BLaER1 (cell line): ENCODE data around the gene COPS8.

Experiments used
- H3K27ac ChIP-seq: shearing (Covaris generic); formaldehyde crosslinking; 2 replicates; pipeline ENCODE4 v1.8.1; 2022
- H3K27me3 ChIP-seq: shearing (Covaris generic); formaldehyde crosslinking; 2 replicates; pipeline ENCODE4 v1.8.1; 2022
- H3K36me3 ChIP-seq: shearing (Covaris generic); formaldehyde crosslinking; 2 replicates; pipeline ENCODE4 v1.8.1; 2022
- H3K4me1 ChIP-seq: shearing (Covaris generic); formaldehyde crosslinking; 2 replicates; pipeline ENCODE4 v1.8.1; 2022
- H3K4me2 ChIP-seq: shearing (Covaris generic); formaldehyde crosslinking; 2 replicates; pipeline ENCODE4 v1.8.1; 2022
- H3K4me3 ChIP-seq: shearing (Covaris generic); formaldehyde crosslinking; 2 replicates; pipeline ENCODE4 v1.8.1; 2022
- H3K9ac ChIP-seq: shearing (Covaris generic); formaldehyde crosslinking; 2 replicates; pipeline ENCODE4 v1.8.1; 2022
- H3K9me3 ChIP-seq: shearing (Covaris generic); formaldehyde crosslinking; 2 replicates; pipeline ENCODE4 v1.8.1; 2022
- H4K20me1 ChIP-seq: shearing (Covaris generic); formaldehyde crosslinking; 2 replicates; pipeline ENCODE4 v1.8.1; 2022
- Cebpa-rat ChIP-seq: shearing (Covaris generic); IDR thresholded peaks from 2 replicates; pipeline ENCODE4 v1.8.1; 2022

COPS8 gene

GRCh38 chr2:237081596-237081995 lies 4.1 kb upstream of the COPS8 start:
- Histone ChIP-seq H3K27me3 (no peaks in the 10 kb centered on the region), H3K9ac (no peak overlapping the region), H3K9me3 (no peaks in the 10 kb centered on the region), H3K27ac (no peak overlapping the region), H3K36me3 (no peaks in the 10 kb centered on the region), H3K4me3 (no peak overlapping the region), H3K4me1 (peaks cover 14% of the 10 kb centered on the region), H3K4me2 (no peak overlapping the region), H4K20me1 (peaks cover 8% of the 10 kb centered on the region; the same call in 1 of the 2 replicates)
- no peak for TF ChIP-seq Cebpa-rat

GRCh38 chr2:237083026-237083425 lies 2.7 kb upstream of the COPS8 start:
- TF ChIP-seq Cebpa-rat = no peak
- peaks cover 25% of the 10 kb centered on the region for H3K4me1 ChIP-seq
- no peaks in the 10 kb centered on the region for H3K9me3 ChIP-seq
- H3K4me3 ChIP-seq = no peak overlapping the region
- peaks cover 13% of the 10 kb centered on the region; the same call in 1 of the 2 replicates for H4K20me1 ChIP-seq
- H3K4me2 ChIP-seq = no peak overlapping the region
- H3K36me3 ChIP-seq = peaks cover 5% of the 10 kb centered on the region; the same call in 1 of the 2 replicates
- no peak overlapping the region for H3K27ac ChIP-seq
- no peak overlapping the region for H3K9ac ChIP-seq
- no peaks in the 10 kb centered on the region for H3K27me3 ChIP-seq

- peak overlapping the region; percentile 87 for H3K4me3 ChIP-seq
- H3K9ac ChIP-seq = no peak overlapping the region
- no peak overlapping the region for H3K27ac ChIP-seq
Measured at GRCh38 chr2:237084444-237084843, 1.2 kb upstream of the COPS8 start.

GRCh38 chr2:237090906-237091305 lies 5.2 kb downstream of the COPS8 start:
- Histone ChIP-seq H3K27ac (no peak overlapping the region), H3K4me2 (no peak overlapping the region), H3K27me3 (no peaks in the 10 kb centered on the region), H4K20me1 (peaks cover 65% of the 10 kb centered on the region), H3K4me1 (peaks cover 35% of the 10 kb centered on the region), H3K9me3 (no peaks in the 10 kb centered on the region), H3K4me3 (no peak overlapping the region), H3K9ac (no peak overlapping the region), H3K36me3 (peaks cover 53% of the 10 kb centered on the region)
- no peak for TF ChIP-seq Cebpa-rat

More at GRCh38 chr2:237084444-237084843, 1.2 kb upstream of the COPS8 start:
- peaks cover 14% of the 10 kb centered on the region; the same call in 1 of the 2 replicates for H4K20me1 ChIP-seq
- no peaks in the 10 kb centered on the region for H3K9me3 ChIP-seq
- H3K4me2 ChIP-seq = peak overlapping the region; percentile 80
- H3K27me3 ChIP-seq = no peaks in the 10 kb centered on the region
- H3K4me1 ChIP-seq = peaks cover 25% of the 10 kb centered on the region
- peaks cover 9% of the 10 kb centered on the region; the same call in 1 of the 2 replicates for H3K36me3 ChIP-seq
- no peak for TF ChIP-seq Cebpa-rat

GRCh38 chr2:237091779-237092436 lies 6.2 kb downstream of the COPS8 start:
- Histone ChIP-seq H3K36me3 (peaks cover 63% of the 10 kb centered on the region), H4K20me1 (peaks cover 56% of the 10 kb centered on the region), H3K9me3 (no peaks in the 10 kb centered on the region), H3K9ac (no peak overlapping the region), H3K4me1 (peaks cover 28% of the 10 kb centered on the region), H3K27me3 (no peaks in the 10 kb centered on the region), H3K4me2 (no peak overlapping the region), H3K27ac (no peak overlapping the region), H3K4me3 (no peak overlapping the region)
- TF ChIP-seq Cebpa-rat = no peak

- peaks cover 68% of the 10 kb centered on the region for H3K36me3 ChIP-seq
- no peaks in the 10 kb centered on the region for H3K27me3 ChIP-seq
- TF ChIP-seq Cebpa-rat = no peak
- no peaks in the 10 kb centered on the region for H3K9me3 ChIP-seq
- H4K20me1 ChIP-seq = peaks cover 54% of the 10 kb centered on the region
- H3K9ac ChIP-seq = no peak overlapping the region
- no peak overlapping the region for H3K4me3 ChIP-seq
- no peak overlapping the region for H3K27ac ChIP-seq
- peaks cover 22% of the 10 kb centered on the region for H3K4me1 ChIP-seq
- H3K4me2 ChIP-seq = no peak overlapping the region
Measured at GRCh38 chr2:237092506-237092905, 6.8 kb downstream of the COPS8 start.

- H3K27ac ChIP-seq = no peak overlapping the region
- no peak for TF ChIP-seq Cebpa-rat
- peaks cover 71% of the 10 kb centered on the region for H3K36me3 ChIP-seq
- peak overlapping the region; percentile 34 for H3K4me2 ChIP-seq
- H4K20me1 ChIP-seq = peaks cover 52% of the 10 kb centered on the region
- no peak overlapping the region for H3K4me3 ChIP-seq
- H3K4me1 ChIP-seq = peaks cover 20% of the 10 kb centered on the region
- H3K9me3 ChIP-seq = no peaks in the 10 kb centered on the region
- H3K9ac ChIP-seq = 0 out of 2 replicates have a peak overlapping the region, but pooled peaks have one; percentile 26
- no peaks in the 10 kb centered on the region for H3K27me3 ChIP-seq
Measured at GRCh38 chr2:237092920-237093781, 7.5 kb downstream of the COPS8 start.

GRCh38 chr2:237096201-237096600 lies 10.5 kb downstream of the COPS8 start:
- Histone ChIP-seq H4K20me1 (peaks cover 33% of the 10 kb centered on the region), H3K4me2 (no peak overlapping the region), H3K9me3 (no peaks in the 10 kb centered on the region), H3K27ac (no peak overlapping the region), H3K4me3 (no peak overlapping the region), H3K36me3 (peaks cover 76% of the 10 kb centered on the region), H3K27me3 (no peaks in the 10 kb centered on the region), H3K4me1 (peaks cover 20% of the 10 kb centered on the region), H3K9ac (no peak overlapping the region)
- no peak for TF ChIP-seq Cebpa-rat

- no peaks in the 10 kb centered on the region for H3K27me3 ChIP-seq
- H3K27ac ChIP-seq = no peak overlapping the region
- peaks cover 77% of the 10 kb centered on the region for H3K36me3 ChIP-seq
- peaks cover 20% of the 10 kb centered on the region for H3K4me1 ChIP-seq
- no peaks in the 10 kb centered on the region for H3K9me3 ChIP-seq
- H3K4me2 ChIP-seq = no peak overlapping the region
- no peak overlapping the region for H3K9ac ChIP-seq
- H3K4me3 ChIP-seq = no peak overlapping the region
- no peak for TF ChIP-seq Cebpa-rat
- H4K20me1 ChIP-seq = peaks cover 26% of the 10 kb centered on the region
Measured at GRCh38 chr2:237096911-237097310, 11.2 kb downstream of the COPS8 start.
